H1 (cell line): ENCODE measurements around the gene SS18L1. TPM values are rescaled to one million over a fixed set of nuclear protein-coding genes. Genes with fewer than 3 reads are reported as not detected.
"Not testable (repeated sequence)": the region's sequence is repeated elsewhere in the genome, so short reads cannot be mapped to it uniquely, and the experiment has no call there.

Source experiments
- CTCF ChIA-PET: fragments of 300-600 bp; sonication (Branson Sonifier 250); formaldehyde crosslinking; loops from one replicate; lab custom pipeline; 2021; ENCODE audit not compliant: partially characterized antibody; lab: Charles Lee
- POLR2A ChIA-PET: fragments of 300-600 bp; sonication (Branson Sonifier 250); formaldehyde crosslinking; loops from one replicate; lab custom pipeline; 2021; ENCODE audit warnings: inconsistent platforms; ENCODE audit not compliant: partially characterized antibody; lab: Charles Lee
- DNase-seq, 2 experiments: peaks; one replicate each; pipeline versions ENCODE4 v3.0.0 to v3.0.0-alpha.2; 2010 to 2022; ENCODE audit warnings: low spot score in 2 of 2, low read depth in 1 of 2, mixed read lengths in 1 of 2
- FAIRE-seq: peaks from 2 replicates; lab custom pipeline; 2011; peaks lifted over from hg19 to GRCh38; lab: Jason Lieb, UNC
- H2AFZ ChIP-seq: 2 replicates; pipeline ENCODE4 v1.8.1; 2012; ENCODE audit warnings: low read length, inconsistent platforms
- H2AK5ac ChIP-seq: 2 replicates; pipeline ENCODE4 v1.6.1; 2013; ENCODE audit warnings: low read depth, low read length
- H2BK120ac ChIP-seq: replicated peaks from 2 replicates; pipeline ENCODE3; 2013; ENCODE audit warnings: low read depth, low read length, inconsistent platforms
- H2BK12ac ChIP-seq: 2 replicates; pipeline ENCODE4 v1.6.1; 2013; ENCODE audit warnings: low read depth, low read length
- H2BK15ac ChIP-seq: 2 replicates; pipeline ENCODE4 v1.6.1; 2013; ENCODE audit warnings: low read length
- H2BK20ac ChIP-seq: 2 replicates; pipeline ENCODE4 v1.6.1; 2013; ENCODE audit warnings: low read length
- H2BK5ac ChIP-seq: 2 replicates; pipeline ENCODE4 v1.6.1; 2013; ENCODE audit warnings: low read depth, low read length
- H3K14ac ChIP-seq: 2 replicates; pipeline ENCODE4 v1.6.1; 2013; ENCODE audit warnings: inconsistent platforms; ENCODE audit not compliant: insufficient read length
- H3K18ac ChIP-seq: 2 replicates; pipeline ENCODE4 v1.6.1; 2013; ENCODE audit warnings: low read length; ENCODE audit errors: extremely low read depth
- H3K23ac ChIP-seq: 2 replicates; pipeline ENCODE4 v1.6.1; 2013; ENCODE audit warnings: inconsistent platforms; ENCODE audit not compliant: insufficient read length
- H3K23me2 ChIP-seq: 2 replicates; pipeline ENCODE4 v1.6.1; 2013; ENCODE audit warnings: low read depth, low read length
- H3K27ac ChIP-seq: 2 replicates; pipeline ENCODE4 v1.6.1; 2011; ENCODE audit warnings: low read depth, low read length, inconsistent platforms
- H3K27me3 ChIP-seq, 4 experiments: replicated peaks in 1 of 4; 1 replicate in 1 of 4; 2 replicates in 3 of 4; pipeline versions ENCODE4 v1.6.1 to v1.8.1; 2011 to 2013; ENCODE audit warnings: low read length in 3 of 4, mild to moderate bottlenecking in 3 of 4, inconsistent platforms in 2 of 4, mixed read lengths in 2 of 4, moderate library complexity in 1 of 4; ENCODE audit not compliant: control insufficient read depth in 3 of 4, insufficient read depth in 3 of 4; ENCODE audit errors: extremely low read depth in 1 of 4
- H3K36me3 ChIP-seq, 4 experiments: 2 replicates each; pipeline versions ENCODE4 v1.6.1 to v1.8.1; 2011 to 2013; ENCODE audit warnings: mild to moderate bottlenecking in 4 of 4, low read length in 3 of 4, moderate library complexity in 2 of 4, control low read depth in 1 of 4, inconsistent platforms in 1 of 4; ENCODE audit not compliant: insufficient read depth in 4 of 4, control insufficient read depth in 2 of 4
- H3K4ac ChIP-seq: replicated peaks from 2 replicates; pipeline ENCODE3; 2013; ENCODE audit warnings: low read length, low read depth, mixed read lengths, inconsistent platforms; ENCODE audit not compliant: insufficient read length
- H3K4me1 ChIP-seq, 4 experiments: replicated peaks in 1 of 4; 1 replicate in 1 of 4; 2 replicates in 3 of 4; pipeline versions ENCODE4 v1.6.1 to v1.8.1; 2011 to 2013; ENCODE audit warnings: low read length in 3 of 4, inconsistent platforms in 2 of 4, mixed read lengths in 1 of 4; ENCODE audit not compliant: insufficient read depth in 4 of 4, control insufficient read depth in 3 of 4
- H3K4me2 ChIP-seq, 2 experiments: 2 replicates each; pipeline versions ENCODE4 v1.6.1 to v1.8.1; 2011 to 2013; ENCODE audit warnings: low read depth in 2 of 2, low read length in 2 of 2, control low read depth in 1 of 2, inconsistent platforms in 1 of 2, mild to moderate bottlenecking in 1 of 2; ENCODE audit not compliant: insufficient read depth in 1 of 2
- H3K4me3 ChIP-seq, 4 experiments: fragments of 200-600, 300-600 bp in 1 of 4; sonication (generic), shearing (Covaris generic), sonication (Bioruptor Twin) in 1 of 4; 2 replicates each; pipeline versions ENCODE4 v1.5.1 to v1.8.1; 2011 to 2016; ENCODE audit warnings: low read length in 4 of 4, low read depth in 3 of 4, control low read depth in 2 of 4, inconsistent platforms in 2 of 4, mild to moderate bottlenecking in 2 of 4, mixed read lengths in 1 of 4, moderate library complexity in 1 of 4; ENCODE audit not compliant: insufficient read depth in 2 of 4; ENCODE audit errors: extremely low read depth in 1 of 4
- H3K56ac ChIP-seq: replicated peaks from 2 replicates; pipeline ENCODE3; 2013; ENCODE audit warnings: low read depth, mild to moderate bottlenecking, mixed read lengths, low read length, inconsistent platforms; ENCODE audit not compliant: insufficient read length
- H3K79me1 ChIP-seq: 2 replicates; pipeline ENCODE4 v1.6.1; 2013; ENCODE audit warnings: low read depth, low read length, control low read depth
- H3K79me2 ChIP-seq, 2 experiments: 2 replicates each; pipeline versions ENCODE4 v1.6.1 to v1.8.1; 2012 to 2013; ENCODE audit warnings: low read length in 2 of 2, mild to moderate bottlenecking in 2 of 2, inconsistent platforms in 1 of 2; ENCODE audit not compliant: insufficient read depth in 2 of 2, control insufficient read depth in 1 of 2
- H3K9ac ChIP-seq, 4 experiments: replicated peaks in 1 of 4; 1 replicate in 1 of 4; 2 replicates in 3 of 4; pipeline versions ENCODE4 v1.6.1 to v1.8.1; 2011 to 2013; ENCODE audit warnings: low read depth in 3 of 4, low read length in 3 of 4, control low read depth in 2 of 4, mild to moderate bottlenecking in 2 of 4, moderate library complexity in 2 of 4, inconsistent platforms in 1 of 4; ENCODE audit errors: extremely low read depth in 1 of 4
- H3K9me3 ChIP-seq, 2 experiments: 2 replicates each; pipeline versions ENCODE4 v1.6.1 to v1.8.1; 2012 to 2013; ENCODE audit warnings: mild to moderate bottlenecking in 2 of 2, moderate library complexity in 2 of 2, control low read depth in 1 of 2, inconsistent platforms in 1 of 2, low read depth in 1 of 2, low read length in 1 of 2, mixed read lengths in 1 of 2; ENCODE audit not compliant: insufficient read depth in 2 of 2
- H4K20me1 ChIP-seq, 2 experiments: replicated peaks in 1 of 2; 2 replicates each; pipeline versions ENCODE3 to v1.8.1; 2011 to 2013; ENCODE audit warnings: inconsistent platforms in 2 of 2, low read length in 2 of 2, mild to moderate bottlenecking in 1 of 2; ENCODE audit not compliant: insufficient read depth in 2 of 2, control insufficient read depth in 1 of 2
- H4K5ac ChIP-seq: 2 replicates; pipeline ENCODE4 v1.6.1; 2013; ENCODE audit warnings: low read length, low read depth, mixed read lengths, inconsistent platforms; ENCODE audit not compliant: insufficient read length
- H4K8ac ChIP-seq: 2 replicates; pipeline ENCODE4 v1.8.0; 2013; ENCODE audit warnings: mild to moderate bottlenecking, moderate library complexity, low read length, inconsistent platforms; ENCODE audit not compliant: insufficient read depth; ENCODE audit errors: extremely low read depth
- H4K91ac ChIP-seq: replicated peaks from 2 replicates; pipeline ENCODE3; 2013; ENCODE audit warnings: low read length, mixed read lengths, inconsistent platforms; ENCODE audit not compliant: insufficient read length
- WGBS, 2 experiments: shearing (Covaris generic) in 1 of 2; methylation state at CpG; one replicate each; pipeline versions ENCODE4 v1.1.6 to v1.1.7; 2013 to 2015; ENCODE audit warnings: low lambda C conversion rate in 2 of 2, mixed read lengths in 2 of 2, inconsistent platforms in 1 of 2, low coverage in 1 of 2, missing lambda C conversion rate in 1 of 2; ENCODE audit not compliant: insufficient replicate concordance in 2 of 2, insufficient coverage in 1 of 2, insufficient read length in 1 of 2; ENCODE audit errors: extremely low coverage in 1 of 2, missing lambda C conversion rate in 1 of 2; 5-methylcytosine and 5-hydroxymethylcytosine counted together
- polyA plus RNA-seq, 7 experiments: library from polyadenylated mRNA; depleted of rRNA in 3 of 7; stranded (reverse) in 5 of 7; unstranded in 2 of 7; fragments of >200 nt in 5 of 7; fragments of 200-250 nt in 2 of 7; gene quantifications; 1 replicate in 5 of 7; 2 replicates in 1 of 7; 4 replicates in 1 of 7; pipeline versions ENCODE4 v1.2.1 to v1.2.3, GENCODE V29; 2011 to 2013; ENCODE audit warnings: missing spikeins in 2 of 7, mixed read lengths in 2 of 7
- total RNA-seq: library from RNA; stranded (reverse); fragmentation: NEBNext Ultra II Directional; extraction: Animal tissue kit (Norgen Biotek cat#: 25700); gene quantifications from 2 replicates; pipeline ENCODE4 v1.2.1, GENCODE V29; 2021

The SS18L1 gene
- total and polyA plus RNA-seq, 2 of the 8 experiments (the other 6 are each of a cell fraction or from before 2014, with no cell fraction given): 28.4 to 29.7 TPM

- not testable (repeated sequence) for H4K20me1 ChIP-seq, H4K8ac ChIP-seq, DNase-seq, H3K27ac ChIP-seq, H3K4me3 ChIP-seq, H2BK5ac ChIP-seq, H3K4me2 ChIP-seq, H3K36me3 ChIP-seq, H3K79me2 ChIP-seq, H3K9ac ChIP-seq, H3K18ac ChIP-seq, H2BK120ac ChIP-seq, H3K56ac ChIP-seq, H3K14ac ChIP-seq, H2AK5ac ChIP-seq, H3K23ac ChIP-seq, H3K79me1 ChIP-seq, H3K27me3 ChIP-seq, H3K4ac ChIP-seq, H2BK12ac ChIP-seq, H3K23me2 ChIP-seq, H4K91ac ChIP-seq, H2BK20ac ChIP-seq, FAIRE-seq, H4K5ac ChIP-seq, H2BK15ac ChIP-seq, H2AFZ ChIP-seq
- 92% methylated on average over 6 of the region's 7 CpGs; no CpG with 5 or more reads in 1 of the 2 experiments for WGBS, 2 experiments
- peaks cover 0 to 13% (median 4%) of the 10 kb centered on the region in 4 experiments; a peak in 5 of 7 replicates for H3K4me1 ChIP-seq
- peaks cover 0 to 14% of the 10 kb centered on the region in 2 experiments; a peak in 1 of 4 replicates for H3K9me3 ChIP-seq
- CTCF ChIA-PET: interaction anchor here (0.7 to 1.3 kb wide), 4 partner anchors 9 to 602 kb away, joined by 3 to 4 read pairs (median 3); no protein-coding TSS in a partner anchor
- POLR2A ChIA-PET: interaction anchor here (0.7 to 12.2 kb wide), 4 partner anchors 16 to 1421 kb away, joined by 3 to 125 read pairs (median 14); partner anchors contain the start of gene TAF4
These were observed 27.7 kb upstream of the SS18L1 start for GRCh38 chr20:62115800-62116407.
